ENCODE data around the gene MTMR12.
"Not testable (repeated sequence)": the region's sequence is repeated elsewhere in the genome, so short reads cannot be mapped to it uniquely, and the experiment has no call there.

The MTMR12 gene

GRCh38 chr5:32299059-32299677 lies 13.6 kb downstream of the MTMR12 start:
- DNase-seq (ENCODE audit: low read depth in 2 of 2, low spot score in 1 of 2): no peak

GRCh38 chr5:32298059-32298415 lies 14.7 kb downstream of the MTMR12 start:
- no peak for DNase-seq (ENCODE audit: low read depth in 2 of 2, low spot score in 1 of 2)

- no peak for DNase-seq (ENCODE audit: low read depth in 2 of 2, low spot score in 1 of 2)
Observed at GRCh38 chr5:32297181-32298058, 15.3 kb downstream of the MTMR12 start.

GRCh38 chr5:32295966-32296772 lies 16.6 kb downstream of the MTMR12 start:
- not testable (repeated sequence) for DNase-seq (ENCODE audit: low read depth in 2 of 2, low spot score in 1 of 2)

- DNase-seq (ENCODE audit: low read depth in 2 of 2, low spot score in 1 of 2): no peak
Observed at GRCh38 chr5:32291591-32291990, 21.1 kb downstream of the MTMR12 start.

- no peak for DNase-seq (ENCODE audit: low read depth in 2 of 2, low spot score in 1 of 2)
Observed at GRCh38 chr5:32290922-32291321, 21.8 kb downstream of the MTMR12 start.

GRCh38 chr5:32290501-32290900 lies 22.2 kb downstream of the MTMR12 start:
- not testable (repeated sequence) for DNase-seq (ENCODE audit: low read depth in 2 of 2, low spot score in 1 of 2)

- not testable (repeated sequence) for DNase-seq (ENCODE audit: low read depth in 2 of 2, low spot score in 1 of 2)
Observed at GRCh38 chr5:32289986-32290385, 22.8 kb downstream of the MTMR12 start.

- DNase-seq (ENCODE audit: low read depth in 2 of 2, low spot score in 1 of 2): not testable (repeated sequence)
Observed at GRCh38 chr5:32288135-32288534, 24.6 kb downstream of the MTMR12 start.

GRCh38 chr5:32287525-32287924 lies 25.2 kb downstream of the MTMR12 start:
- DNase-seq (ENCODE audit: low read depth in 2 of 2, low spot score in 1 of 2): not testable (repeated sequence)

- DNase-seq (ENCODE audit: low read depth in 2 of 2, low spot score in 1 of 2): no peak
Observed at GRCh38 chr5:32285510-32286138, 27.1 kb downstream of the MTMR12 start.

- DNase-seq (ENCODE audit: low read depth in 2 of 2, low spot score in 1 of 2): no peak
Observed at GRCh38 chr5:32283539-32284377, 29.0 kb downstream of the MTMR12 start.

- no peak for DNase-seq (ENCODE audit: low read depth in 2 of 2, low spot score in 1 of 2)
Observed at GRCh38 chr5:32283061-32283460, 29.7 kb downstream of the MTMR12 start.

GRCh38 chr5:32282633-32283032 lies 30.1 kb downstream of the MTMR12 start:
- no peak for DNase-seq (ENCODE audit: low read depth in 2 of 2, low spot score in 1 of 2)

- not testable (repeated sequence) for DNase-seq (ENCODE audit: low read depth in 2 of 2, low spot score in 1 of 2)
Observed at GRCh38 chr5:32281378-32282133, 31.2 kb downstream of the MTMR12 start.

- no peak for DNase-seq (ENCODE audit: low read depth in 2 of 2, low spot score in 1 of 2)
Observed at GRCh38 chr5:32280656-32281081, 32.1 kb downstream of the MTMR12 start.

- no peak for DNase-seq (ENCODE audit: low read depth in 2 of 2, low spot score in 1 of 2)
Observed at GRCh38 chr5:32279786-32280185, 33.0 kb downstream of the MTMR12 start.

- no peak for DNase-seq (ENCODE audit: low read depth in 2 of 2, low spot score in 1 of 2)
Observed at GRCh38 chr5:32279223-32279622, 33.5 kb downstream of the MTMR12 start.

- DNase-seq (ENCODE audit: low read depth in 2 of 2, low spot score in 1 of 2): no peak
Observed at GRCh38 chr5:32278406-32278805, 34.3 kb downstream of the MTMR12 start.

GRCh38 chr5:32277798-32278197 lies 34.9 kb downstream of the MTMR12 start:
- no peak for DNase-seq (ENCODE audit: low read depth in 2 of 2, low spot score in 1 of 2)

All from stimulated activated CD8-positive, alpha-beta memory T cell treated with anti-CD3 and anti-CD28 coated beads, Interleukin-4, amount 100 ng/mL, for 1 hour (primary cell).